HL-60 (cell line): ENCODE results near the gene CR1.

Experiments used
- CTCF ChIP-seq: IDR thresholded peaks from one replicate; pipeline ENCODE4 v1.5.1; 2011; ENCODE audit warnings: low read length, control low read depth, inconsistent platforms; ENCODE audit not compliant: insufficient read depth
- GABPA ChIP-seq: IDR thresholded peaks from 2 replicates; pipeline ENCODE4 v1.6.1; 2012; ENCODE audit warnings: low read depth
- POLR2AphosphoS5 ChIP-seq: IDR thresholded peaks from 2 replicates; pipeline ENCODE4 v1.6.1; 2012; ENCODE audit warnings: low read depth
- REST ChIP-seq: IDR thresholded peaks from 2 replicates; pipeline ENCODE4 v1.6.1; 2012; ENCODE audit warnings: low read depth; ENCODE audit not compliant: insufficient replicate concordance

DNA sequence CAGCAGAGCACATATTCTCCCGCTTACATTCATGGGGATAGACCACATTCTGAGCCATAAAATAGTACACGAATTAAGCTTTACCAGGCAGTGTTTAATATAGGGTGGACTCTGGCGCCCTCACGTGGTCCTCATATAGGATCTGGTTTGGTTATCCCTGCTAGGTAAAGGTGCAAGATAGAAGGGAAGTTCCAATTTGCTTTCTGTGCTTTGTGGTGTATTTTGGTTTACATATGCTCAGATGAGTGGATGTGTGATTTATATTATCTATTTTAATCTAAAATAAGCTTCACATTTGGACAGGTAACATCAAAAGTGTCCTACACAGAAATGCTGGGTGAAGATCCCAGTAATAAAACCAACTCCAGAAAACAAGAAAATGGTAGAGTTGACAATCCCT is 3.6 kb downstream of the CR1 start:
- TF ChIP-seq CTCF, result peak; percentile 58
- no peak for TF ChIP-seq POLR2AphosphoS5
- TF ChIP-seq REST, result no peak
- no peak for TF ChIP-seq GABPA
